GM18508 (cell line): ENCODE measurements around the gene ANO2.

ENCODE experiments used
- ATAC-seq: cut with Tn5 transposase; IDR thresholded peaks from one replicate; pipeline ENCODE4 v1.9.1; 2021; ENCODE audit warnings: moderate number of reproducible peaks; ENCODE audit not compliant: insufficient read depth, unreplicated experiment

The ANO2 gene

GRCh38 chr12:5921966-5922899 is 22.8 kb downstream of the ANO2 start:
- no peak for ATAC-seq

- no peak for ATAC-seq
Measured at GRCh38 chr12:5921027-5921909, 23.8 kb downstream of the ANO2 start.

- no peak for ATAC-seq
Measured at GRCh38 chr12:5916785-5917290, 28.2 kb downstream of the ANO2 start.

- no peak for ATAC-seq
Measured at GRCh38 chr12:5915511-5915910, 29.5 kb downstream of the ANO2 start.

GRCh38 chr12:5914387-5915149 is 30.5 kb downstream of the ANO2 start:
- no peak for ATAC-seq

GRCh38 chr12:5913387-5913786 is 31.7 kb downstream of the ANO2 start:
- ATAC-seq, result no peak

GRCh38 chr12:5912437-5913334 is 32.4 kb downstream of the ANO2 start:
- ATAC-seq, result no peak

GRCh38 chr12:5912011-5912410 is 33.0 kb downstream of the ANO2 start:
- no peak for ATAC-seq

- no peak for ATAC-seq
Measured at GRCh38 chr12:5910790-5911548, 34.1 kb downstream of the ANO2 start.

GRCh38 chr12:5909560-5909959 is 35.5 kb downstream of the ANO2 start:
- no peak for ATAC-seq

GRCh38 chr12:5908251-5908650 is 36.8 kb downstream of the ANO2 start:
- ATAC-seq, result no peak

GRCh38 chr12:5907807-5908206 is 37.3 kb downstream of the ANO2 start:
- ATAC-seq, result no peak

- ATAC-seq, result no peak
Measured at GRCh38 chr12:5905757-5906156, 39.3 kb downstream of the ANO2 start.

GRCh38 chr12:5904969-5905368 is 40.1 kb downstream of the ANO2 start:
- no peak for ATAC-seq

- ATAC-seq, result no peak
Measured at GRCh38 chr12:5904441-5904840, 40.6 kb downstream of the ANO2 start.

- no peak for ATAC-seq
Measured at GRCh38 chr12:5902736-5903135, 42.3 kb downstream of the ANO2 start.

- ATAC-seq, result no peak
Measured at GRCh38 chr12:5901416-5901815, 43.6 kb downstream of the ANO2 start.

GRCh38 chr12:5900533-5901205 is 44.4 kb downstream of the ANO2 start:
- ATAC-seq, result no peak
